ENCODE data around the gene KCNQ1. TPM values are rescaled to one million over a fixed set of nuclear protein-coding genes. Genes with fewer than 3 reads are reported as not detected.

Gene KCNQ1
- total RNA-seq, 1 experiment from 2014 or later, result 2.3 TPM

- H3K4me3 Mint-ChIP-seq, result no peak overlapping the region
- Histone ChIP-seq H2BK120ac (ENCODE audit: low read depth, low read length, poor library complexity, severe bottlenecking) (no peak overlapping the region), H3K23me2 (ENCODE audit: insufficient read length, low read depth, low read length, poor library complexity, severe bottlenecking) (no peaks in the 10 kb centered on the region), H4K20me1 (ENCODE audit: control insufficient read depth, insufficient read depth, insufficient read length) (no peaks in the 10 kb centered on the region), H2BK12ac (ENCODE audit: insufficient read length, low read depth, low read length) (no peak overlapping the region), H2AFZ (ENCODE audit: low read length) (no peak overlapping the region), H3K27ac (ENCODE audit: insufficient read length, low read depth, low read length) (no peak overlapping the region), H3K23ac (ENCODE audit: insufficient read length, low read depth, low read length) (no peak overlapping the region), H3K4me1 (ENCODE audit: insufficient read depth, low read length) (no peaks in the 10 kb centered on the region), H3K4ac (ENCODE audit: low read depth, low read length) (no peak overlapping the region), H3K27me3 (ENCODE audit: insufficient read depth, low read length) (peaks cover 3% of the 10 kb centered on the region; the same call in 1 of the 2 replicates), H3K79me2 (ENCODE audit: insufficient read depth, low read length) (no peaks in the 10 kb centered on the region), H3K18ac (ENCODE audit: insufficient read length, low read depth, low read length) (no peak overlapping the region), H4K5ac (ENCODE audit: insufficient read length, low read depth, low read length) (no peak overlapping the region), H2BK15ac (ENCODE audit: low read depth, low read length) (no peak overlapping the region), H3K79me1 (ENCODE audit: insufficient read depth, low read depth, low read length, poor library complexity, severe bottlenecking) (no peaks in the 10 kb centered on the region), H3T11ph (ENCODE audit: low read length) (no peak overlapping the region), H4K91ac (ENCODE audit: insufficient read length, low read depth, low read length) (no peak overlapping the region), H3K9me3 (ENCODE audit: control insufficient read depth, low read depth, low read length) (no peaks in the 10 kb centered on the region), H2AK5ac (ENCODE audit: insufficient read length, low read length) (no peak overlapping the region), H2BK20ac (ENCODE audit: low read depth, low read length, poor library complexity, severe bottlenecking) (no peak overlapping the region), H4K8ac (replicated peaks; ENCODE audit: insufficient read length, low read depth, low read length) (no peak overlapping the region), H2BK5ac (ENCODE audit: insufficient read length, low read length) (no peak overlapping the region), H3K9ac (ENCODE audit: extremely low read depth, insufficient read length, low read length) (no peak overlapping the region), H3K4me2 (ENCODE audit: insufficient read depth, insufficient read length, low read length) (no peak overlapping the region), H3K56ac (ENCODE audit: insufficient read length, low read depth, low read length) (no peak overlapping the region), H3K14ac (ENCODE audit: insufficient read depth, low read length) (no peak overlapping the region; the same call in 1 of the 2 replicates)
- DNase-seq, result no peak
- H3K27me3 Mint-ChIP-seq (ENCODE audit: low read depth), result peaks cover 74% of the 10 kb centered on the region
- peaks cover 0 to 7% of the 10 kb centered on the region in 2 experiments; a peak in 2 of 5 replicates for H3K9me3 Mint-ChIP-seq
- H3K4me1 Mint-ChIP-seq, result no peaks in the 10 kb centered on the region
- H3K27ac Mint-ChIP-seq, result no peak overlapping the region; a peak in 1 of 7 replicates
- WGBS (ENCODE audit: extremely low coverage, insufficient read length, low lambda C conversion rate), result no CpG with 5 or more reads among the region's 13 CpGs
- H3K36me3 Mint-ChIP-seq (ENCODE audit: insufficient read depth in 1 of 3, low read depth in 3 of 3), result no peaks in the 10 kb centered on the region
- TF ChIP-seq CTCF (conservative IDR thresholded peaks at IDR 0.05), result no peak
These were observed 13.5 kb downstream of the KCNQ1 start for GRCh38 chr11:2458321-2458720.

Measured in H9 (cell line).